ENCODE measurements around the gene MAPK8.
A peak's percentile ranks its signal among the peaks of the same experiment; 100 is the strongest.

The MAPK8 gene

GRCh38 chr10:48292616-48293015 is 13.9 kb upstream of the MAPK8 start:
- DNase-seq (ENCODE audit: low read depth), result no peak

GRCh38 chr10:48294431-48294830 is 12.0 kb upstream of the MAPK8 start:
- DNase-seq (ENCODE audit: low read depth), result no peak

GRCh38 chr10:48296576-48297098 is 9.8 kb upstream of the MAPK8 start:
- DNase-seq (ENCODE audit: low read depth), result no peak

- no peak for DNase-seq (ENCODE audit: low read depth)
These were observed 7.4 kb upstream of the MAPK8 start for GRCh38 chr10:48299066-48299465.

- DNase-seq (ENCODE audit: low read depth), result no peak
These were observed 6.8 kb upstream of the MAPK8 start for GRCh38 chr10:48299692-48300091.

- DNase-seq (ENCODE audit: low read depth), result no peak
These were observed 5.9 kb upstream of the MAPK8 start for GRCh38 chr10:48300556-48300955.

GRCh38 chr10:48302515-48303476 is 3.7 kb upstream of the MAPK8 start:
- no peak for DNase-seq (ENCODE audit: low read depth)

- no peak for DNase-seq (ENCODE audit: low read depth)
These were observed 592 bp upstream of the MAPK8 start for GRCh38 chr10:48305905-48306264.

GRCh38 chr10:48306870-48307710 is 613 bp downstream of the MAPK8 start:
- DNase-seq (ENCODE audit: low read depth), result peak; percentile 55

GRCh38 chr10:48307711-48308018 is 1.2 kb downstream of the MAPK8 start:
- no peak for DNase-seq (ENCODE audit: low read depth)

- no peak for DNase-seq (ENCODE audit: low read depth)
These were observed 3.3 kb downstream of the MAPK8 start for GRCh38 chr10:48309711-48310226.

GRCh38 chr10:48314107-48314506 is 7.6 kb downstream of the MAPK8 start:
- DNase-seq (ENCODE audit: low read depth), result no peak

- DNase-seq (ENCODE audit: low read depth), result no peak
These were observed 9.8 kb downstream of the MAPK8 start for GRCh38 chr10:48316236-48316635.

GRCh38 chr10:48317321-48317990 is 11.0 kb downstream of the MAPK8 start:
- DNase-seq (ENCODE audit: low read depth), result no peak

- no peak for DNase-seq (ENCODE audit: low read depth)
These were observed 15.5 kb downstream of the MAPK8 start for GRCh38 chr10:48322017-48322416.

- DNase-seq (ENCODE audit: low read depth), result no peak
These were observed 18.1 kb downstream of the MAPK8 start for GRCh38 chr10:48324580-48324979.

GRCh38 chr10:48330269-48330668 is 23.8 kb downstream of the MAPK8 start:
- no peak for DNase-seq (ENCODE audit: low read depth)

- no peak for DNase-seq (ENCODE audit: low read depth)
These were observed 25.0 kb downstream of the MAPK8 start for GRCh38 chr10:48331436-48331835.

GRCh38 chr10:48332166-48332870 is 25.8 kb downstream of the MAPK8 start:
- DNase-seq (ENCODE audit: low read depth), result no peak

GRCh38 chr10:48332871-48333216 is 26.4 kb downstream of the MAPK8 start:
- no peak for DNase-seq (ENCODE audit: low read depth)

GRCh38 chr10:48333856-48334255 is 27.4 kb downstream of the MAPK8 start:
- no peak for DNase-seq (ENCODE audit: low read depth)

GRCh38 chr10:48335788-48336187 is 29.3 kb downstream of the MAPK8 start:
- no peak for DNase-seq (ENCODE audit: low read depth)
